ENCODE measurements around the gene RPS25. TPM values are rescaled to one million over a fixed set of nuclear protein-coding genes. Genes with fewer than 3 reads are reported as not detected.
"Not testable (repeated sequence)": the region's sequence is repeated elsewhere in the genome, so short reads cannot be mapped to it uniquely, and the experiment has no call there.

Gene RPS25
- total RNA-seq, 2 experiments from 2014 or later = 1,115 to 1,170 TPM

- Mint-ChIP-seq H3K27me3 (ENCODE audit: low read depth) (peaks cover 5% of the 10 kb centered on the region), H3K4me3 (no peak overlapping the region), H3K4me1 (ENCODE audit: low read depth) (no peaks in the 10 kb centered on the region), H3K9me3 (ENCODE audit: insufficient read depth) (no peaks in the 10 kb centered on the region), H3K36me3 (ENCODE audit: low read depth) (no peaks in the 10 kb centered on the region), H3K27ac (no peak overlapping the region)
- ChIA-PET CTCF (no interaction called here), POLR2A (no interaction called here)
- DNase-seq (no peak), ATAC-seq (no peak)
Observed at GRCh38 chr11:119038884-119039283, 20.7 kb upstream of the RPS25 start.

- Mint-ChIP-seq H3K9me3 (ENCODE audit: insufficient read depth) (no peaks in the 10 kb centered on the region), H3K27me3 (ENCODE audit: low read depth) (peaks cover 5% of the 10 kb centered on the region), H3K4me1 (ENCODE audit: low read depth) (peaks cover 6% of the 10 kb centered on the region), H3K4me3 (no peak overlapping the region), H3K36me3 (ENCODE audit: low read depth) (no peaks in the 10 kb centered on the region), H3K27ac (no peak overlapping the region)
- ChIA-PET CTCF (no interaction called here), POLR2A (no interaction called here)
- DNase-seq (no peak), ATAC-seq (no peak)
Observed at GRCh38 chr11:119034813-119035212, 16.7 kb upstream of the RPS25 start.

GRCh38 chr11:119033421-119033820 lies 15.3 kb upstream of the RPS25 start:
- H3K27me3 Mint-ChIP-seq (ENCODE audit: low read depth); ATAC-seq; H3K9me3 Mint-ChIP-seq (ENCODE audit: insufficient read depth); H3K4me3 Mint-ChIP-seq; POLR2A ChIA-PET; DNase-seq; H3K36me3 Mint-ChIP-seq (ENCODE audit: low read depth); H3K27ac Mint-ChIP-seq: not testable (repeated sequence)
- CTCF ChIA-PET = interaction anchor here (0.6 to 1.3 kb wide), 5 partner anchors 18 to 34 kb away, joined by 3 read pairs; partner anchors contain the start of gene VPS11
- peaks cover 19% of the 10 kb centered on the region for H3K4me1 Mint-ChIP-seq (ENCODE audit: low read depth)

- ChIA-PET CTCF (interaction anchor here (0.7 to 3.0 kb wide), 13 partner anchors 9 to 252 kb away, joined by 3 to 12 read pairs (median 6); partner anchors contain the start of genes CBL, HYOU1, RPS25 and TRAPPC4), POLR2A (interaction anchor here (2.5 to 3.2 kb wide), 3 partner anchors 13 to 34 kb away, joined by 9 to 34 read pairs (median 10); partner anchors contain the start of genes CENATAC, RPS25 and TRAPPC4)
- Mint-ChIP-seq H3K27me3 (ENCODE audit: low read depth) (no peaks in the 10 kb centered on the region), H3K4me1 (ENCODE audit: low read depth) (peaks cover 19% of the 10 kb centered on the region), H3K27ac (no peak overlapping the region), H3K36me3 (ENCODE audit: low read depth) (peaks cover 9% of the 10 kb centered on the region), H3K4me3 (no peak overlapping the region), H3K9me3 (ENCODE audit: insufficient read depth) (no peaks in the 10 kb centered on the region)
- no peak for DNase-seq
- no peak for ATAC-seq
Observed at GRCh38 chr11:119031912-119032280, 13.8 kb upstream of the RPS25 start.

GRCh38 chr11:119030329-119031047 lies 12.3 kb upstream of the RPS25 start, which contains the start of gene SLC37A4:
Gene SLC37A4, minus strand, starts transcription at chr11:119030877.
- Mint-ChIP-seq H3K27ac (peak within 1 kb of the TSS; percentile 88), H3K4me3 (peak within 1 kb of the TSS; percentile 65), H3K27me3 (ENCODE audit: low read depth) (no peaks in the 10 kb centered on the region), H3K9me3 (ENCODE audit: insufficient read depth) (no peaks in the 10 kb centered on the region), H3K4me1 (ENCODE audit: low read depth) (peaks cover 19% of the 10 kb centered on the region), H3K36me3 (ENCODE audit: low read depth) (peaks cover 13% of the 10 kb centered on the region)
- ChIA-PET CTCF (interaction anchor here (0.9 to 3.0 kb wide), 10 partner anchors 8 to 176 kb away, joined by 3 to 12 read pairs (median 7); partner anchors contain the start of genes CBL, CENATAC, HYOU1 and RPS25), POLR2A (interaction anchor here (1.0 to 3.2 kb wide), 5 partner anchors 11 to 64 kb away, joined by 4 to 34 read pairs (median 9); partner anchors contain the start of genes CENATAC, RPS25, TRAPPC4 and VPS11)
- peak; percentile 95 for ATAC-seq
- DNase-seq = peak; percentile 99

GRCh38 chr11:119030029-119030328 lies 11.8 kb upstream of the RPS25 start:
- CTCF ChIA-PET = interaction anchor here (0.5 to 3.0 kb wide), 9 partner anchors 11 to 177 kb away, joined by 3 to 12 read pairs (median 7); partner anchors contain the start of genes CBL, CENATAC, HYOU1 and RPS25
- peaks cover 18% of the 10 kb centered on the region for H3K36me3 Mint-ChIP-seq (ENCODE audit: low read depth)
- DNase-seq (peak; percentile 26), ATAC-seq (peak; percentile 5)
- POLR2A ChIA-PET = interaction anchor here (0.5 to 3.2 kb wide), 6 partner anchors 11 to 65 kb away, joined by 3 to 34 read pairs (median 7); partner anchors contain the start of genes CENATAC, RPS25, TRAPPC4 and VPS11
- peak overlapping the region; percentile 54 for H3K27ac Mint-ChIP-seq
- peak overlapping the region; percentile 65 for H3K4me3 Mint-ChIP-seq
- peaks cover 24% of the 10 kb centered on the region for H3K4me1 Mint-ChIP-seq (ENCODE audit: low read depth)
- no peaks in the 10 kb centered on the region for H3K27me3 Mint-ChIP-seq (ENCODE audit: low read depth)
- no peaks in the 10 kb centered on the region for H3K9me3 Mint-ChIP-seq (ENCODE audit: insufficient read depth)

GRCh38 chr11:119029340-119030028 lies 11.3 kb upstream of the RPS25 start:
- POLR2A ChIA-PET = interaction anchor here (0.5 to 3.2 kb wide), 6 partner anchors 10 to 65 kb away, joined by 3 to 34 read pairs (median 7); partner anchors contain the start of genes CENATAC, RPS25, TRAPPC4 and VPS11
- CTCF ChIA-PET = interaction anchor here (0.5 to 3.0 kb wide), 5 partner anchors 11 to 62 kb away, joined by 3 to 12 read pairs (median 6); partner anchors contain the start of genes CENATAC, RPS25, TRAPPC4 and VPS11
- DNase-seq (no peak), ATAC-seq (peak; percentile 1)
- Mint-ChIP-seq H3K36me3 (ENCODE audit: low read depth) (peaks cover 21% of the 10 kb centered on the region), H3K9me3 (ENCODE audit: insufficient read depth) (no peaks in the 10 kb centered on the region), H3K4me3 (peak overlapping the region; percentile 65), H3K4me1 (ENCODE audit: low read depth) (peaks cover 27% of the 10 kb centered on the region), H3K27ac (peak overlapping the region; percentile 54), H3K27me3 (ENCODE audit: low read depth) (no peaks in the 10 kb centered on the region)

- Mint-ChIP-seq H3K27me3 (ENCODE audit: low read depth) (no peaks in the 10 kb centered on the region), H3K36me3 (ENCODE audit: low read depth) (peaks cover 26% of the 10 kb centered on the region), H3K27ac (peak overlapping the region; percentile 54), H3K4me3 (peak overlapping the region; percentile 65), H3K4me1 (ENCODE audit: low read depth) (peaks cover 32% of the 10 kb centered on the region), H3K9me3 (ENCODE audit: insufficient read depth) (no peaks in the 10 kb centered on the region)
- no peak for DNase-seq
- ChIA-PET CTCF (interaction anchor here (0.7 to 3.0 kb wide), 2 partner anchors 9 to 39 kb away, joined by 3 to 12 read pairs; partner anchors contain the start of gene VPS11), POLR2A (interaction anchor here (2.9 to 3.2 kb wide), 2 partner anchors 10 to 13 kb away, joined by 9 to 34 read pairs; partner anchors contain the start of genes RPS25 and TRAPPC4)
- ATAC-seq = no peak
Observed at GRCh38 chr11:119029069-119029339, 10.9 kb upstream of the RPS25 start.

- ATAC-seq (no peak), DNase-seq (no peak)
- Mint-ChIP-seq H3K27me3 (ENCODE audit: low read depth) (no peaks in the 10 kb centered on the region), H3K4me3 (no peak overlapping the region), H3K27ac (peak overlapping the region; percentile 54), H3K4me1 (ENCODE audit: low read depth) (peaks cover 36% of the 10 kb centered on the region), H3K36me3 (ENCODE audit: low read depth) (peaks cover 31% of the 10 kb centered on the region), H3K9me3 (ENCODE audit: insufficient read depth) (no peaks in the 10 kb centered on the region)
- POLR2A ChIA-PET = interaction anchor here (0.6 to 2.7 kb wide), 2 partner anchors 10 to 141 kb away, joined by 4 to 18 read pairs; partner anchors contain the start of genes RPS25 and TRAPPC4
- CTCF ChIA-PET = interaction anchor here (0.7 kb wide), 1 partner anchor 9 kb away, joined by 3 read pairs; no protein-coding TSS in a partner anchor
Observed at GRCh38 chr11:119028346-119029068, 10.4 kb upstream of the RPS25 start.

GRCh38 chr11:119027561-119028345 lies 9.6 kb upstream of the RPS25 start:
- Mint-ChIP-seq H3K4me1 (ENCODE audit: low read depth) (peaks cover 40% of the 10 kb centered on the region), H3K27ac (no peak overlapping the region), H3K4me3 (no peak overlapping the region), H3K9me3 (ENCODE audit: insufficient read depth) (no peaks in the 10 kb centered on the region), H3K27me3 (ENCODE audit: low read depth) (no peaks in the 10 kb centered on the region), H3K36me3 (ENCODE audit: low read depth) (peaks cover 37% of the 10 kb centered on the region)
- DNase-seq = no peak
- ATAC-seq = no peak
- CTCF ChIA-PET = no interaction called here
- POLR2A ChIA-PET = interaction anchor here (0.6 to 2.7 kb wide), 4 partner anchors 10 to 141 kb away, joined by 3 to 18 read pairs (median 4); partner anchors contain the start of genes RPS25 and TRAPPC4
